ENCODE measurements around the gene STK11.
"Not testable (repeated sequence)": the region's sequence is repeated elsewhere in the genome, so short reads cannot be mapped to it uniquely, and the experiment has no call there.

Gene STK11

DNA sequence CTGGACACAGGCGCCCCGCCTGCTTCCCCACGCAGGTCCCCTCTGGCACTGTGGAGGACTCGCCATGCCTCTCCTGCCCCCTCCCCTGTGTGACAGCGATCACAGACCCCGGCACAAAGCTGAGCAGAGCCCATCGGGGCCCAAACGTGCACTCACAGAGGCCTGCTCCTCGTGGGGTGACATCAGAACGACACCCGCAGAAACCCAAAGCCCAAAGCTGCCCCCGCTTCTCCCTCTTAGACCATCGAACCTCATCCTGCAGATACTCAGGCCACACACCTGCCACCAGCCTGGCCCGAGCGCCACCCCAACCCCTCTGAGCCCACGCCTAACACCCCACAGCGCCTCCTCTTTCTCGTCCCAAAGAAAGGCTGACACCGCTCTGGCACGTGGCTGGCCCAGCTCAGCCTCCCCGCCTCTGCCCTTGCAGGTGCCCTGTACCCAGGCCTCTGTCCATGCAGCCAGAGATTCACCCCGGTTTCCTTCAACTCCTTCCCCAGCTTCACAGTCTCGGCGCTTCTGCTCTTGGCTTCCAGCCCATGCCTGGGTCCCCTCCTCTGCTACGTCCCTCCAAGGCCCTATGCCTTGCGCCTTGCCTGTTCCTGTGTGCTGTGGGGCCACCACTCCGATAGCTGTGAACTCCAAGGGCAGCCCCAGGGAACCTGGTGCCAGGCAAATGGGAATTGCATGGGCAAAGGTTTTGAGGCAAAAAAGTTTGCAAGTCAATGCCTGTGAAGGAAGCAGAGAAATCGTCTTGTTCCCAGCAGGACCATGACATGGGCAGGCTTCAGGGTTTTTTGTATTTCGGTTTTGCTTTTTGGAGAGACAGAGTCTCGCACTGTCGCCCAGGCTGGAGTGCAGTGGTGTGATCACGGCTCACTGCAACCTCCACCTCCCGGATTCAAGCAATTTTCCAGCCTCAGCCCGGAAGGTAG lies 33.1 kb downstream of the STK11 start:
- DNase-seq = no peak

DNA sequence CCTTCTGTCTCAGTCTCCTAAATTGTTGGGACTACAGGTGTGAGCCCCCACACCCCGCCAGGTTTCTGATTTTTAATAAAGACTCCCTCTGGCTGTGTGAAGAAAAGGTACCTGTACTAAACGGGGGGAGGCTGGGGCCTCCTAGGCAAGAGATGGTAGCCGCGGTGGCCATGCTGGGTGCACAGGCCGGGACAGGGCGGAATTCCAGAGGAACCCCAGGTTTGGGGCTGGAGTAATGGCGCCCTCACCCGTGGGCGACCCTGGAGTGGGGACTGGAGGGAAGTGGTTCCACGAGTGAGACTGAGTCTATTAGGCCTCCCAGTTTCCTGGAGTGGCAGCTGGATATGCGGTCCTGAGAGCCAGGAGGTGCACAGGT lies 33.8 kb downstream of the STK11 start:
- DNase-seq = no peak

DNA sequence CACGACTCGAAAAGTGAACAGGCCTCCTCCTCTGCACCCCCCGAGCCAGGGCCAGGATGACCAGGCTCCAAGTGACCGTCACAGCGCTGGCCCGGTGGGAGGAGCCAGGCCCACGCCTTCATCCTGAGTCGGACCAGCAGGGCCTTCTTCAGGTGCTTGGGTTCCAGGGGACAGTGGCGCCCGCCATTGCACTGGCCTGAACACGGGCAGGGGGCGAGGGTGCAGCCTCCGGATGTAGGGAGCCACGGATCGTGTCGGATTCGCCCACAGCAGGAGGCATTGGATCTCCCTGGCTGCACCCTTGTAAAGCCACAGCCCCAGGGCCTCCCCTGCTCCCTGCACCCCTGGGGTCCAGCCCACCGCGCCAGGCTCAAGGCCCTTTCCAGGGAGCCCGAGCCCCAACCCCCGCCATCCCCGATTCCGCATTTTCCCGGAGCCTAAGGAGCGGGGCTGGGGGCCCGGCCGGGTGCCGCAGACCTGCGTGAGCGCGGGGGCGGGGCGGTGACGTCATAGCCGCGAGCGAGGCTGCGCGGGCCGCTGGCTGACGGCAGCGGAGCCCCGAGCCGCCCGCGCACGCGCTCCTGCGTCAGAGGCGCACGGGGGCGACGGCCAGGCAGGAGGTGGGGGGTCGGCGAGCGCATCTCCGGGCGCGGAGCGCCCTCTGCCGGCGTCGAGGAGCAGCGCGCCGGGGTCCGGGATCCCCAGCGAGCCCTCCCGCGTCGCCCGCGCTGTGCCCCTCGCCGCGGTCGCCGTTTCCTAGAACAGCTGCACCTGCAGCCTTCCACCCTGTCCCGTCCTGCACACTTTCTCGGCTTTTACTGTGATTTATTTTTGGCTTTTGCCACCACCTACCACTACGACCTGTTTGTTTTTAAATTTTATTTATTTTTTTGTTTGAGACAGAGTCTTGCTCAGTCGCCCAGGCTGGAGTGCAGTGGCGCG lies 34.5 kb downstream of the STK11 start:
- DNase-seq = peak; percentile 59

DNA sequence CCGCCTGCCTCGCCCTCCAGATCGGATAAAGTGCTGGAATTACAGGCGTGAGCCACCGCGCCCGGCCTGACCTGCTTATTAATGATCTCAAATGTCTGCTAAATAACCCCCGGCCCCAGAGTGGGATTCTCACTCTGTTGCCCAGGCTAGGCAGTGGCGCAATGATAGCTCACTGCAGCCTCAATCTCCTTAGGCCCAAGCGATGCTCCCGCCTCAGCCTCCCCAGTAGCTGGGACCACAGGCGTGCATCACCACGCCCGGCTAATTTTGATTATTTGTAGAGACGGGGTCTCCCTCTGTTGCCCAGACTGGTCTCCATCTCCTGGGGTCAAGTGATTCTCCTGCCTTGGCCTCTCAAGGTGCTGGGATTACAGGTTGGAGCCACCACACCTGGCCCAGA lies 35.3 kb downstream of the STK11 start:
- DNase-seq = no peak

DNA sequence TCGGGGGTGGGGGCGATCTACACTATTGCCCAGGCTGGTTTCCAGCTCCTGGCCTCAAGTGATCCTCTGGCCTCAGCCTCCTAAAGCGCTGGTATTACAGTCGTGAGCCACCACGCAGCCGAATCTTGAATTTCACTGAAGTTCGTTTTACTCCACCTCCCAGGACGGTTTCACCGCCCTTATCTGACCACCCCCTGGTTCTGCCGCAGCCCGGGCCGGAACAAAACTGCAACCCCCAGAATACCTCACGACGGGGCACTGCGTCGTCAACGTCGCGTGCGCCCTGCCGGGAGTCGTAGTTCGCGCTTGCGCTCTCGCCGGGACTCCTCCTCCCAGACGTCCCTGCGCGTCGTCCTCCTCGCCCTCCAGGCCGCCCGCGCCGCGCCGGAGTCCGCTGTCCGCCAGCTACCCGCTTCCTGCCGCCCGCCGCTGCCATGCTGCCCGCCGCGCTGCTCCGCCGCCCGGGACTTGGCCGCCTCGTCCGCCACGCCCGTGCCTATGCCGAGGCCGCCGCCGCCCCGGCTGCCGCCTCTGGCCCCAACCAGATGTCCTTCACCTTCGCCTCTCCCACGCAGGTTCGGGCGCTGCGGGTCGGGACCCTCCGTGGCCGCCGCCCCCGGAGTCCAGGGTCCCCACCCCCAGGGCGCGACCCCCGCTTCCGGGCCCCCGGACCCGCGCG lies 36.0 kb downstream of the STK11 start, which contains the start of gene ATP5F1D:
Gene ATP5F1D (plus strand): TSS at position 335 of the 679 bp plus-strand sequence. CDS start 100 bp downstream, at position 435.
- DNase-seq = peak; percentile 90

DNA sequence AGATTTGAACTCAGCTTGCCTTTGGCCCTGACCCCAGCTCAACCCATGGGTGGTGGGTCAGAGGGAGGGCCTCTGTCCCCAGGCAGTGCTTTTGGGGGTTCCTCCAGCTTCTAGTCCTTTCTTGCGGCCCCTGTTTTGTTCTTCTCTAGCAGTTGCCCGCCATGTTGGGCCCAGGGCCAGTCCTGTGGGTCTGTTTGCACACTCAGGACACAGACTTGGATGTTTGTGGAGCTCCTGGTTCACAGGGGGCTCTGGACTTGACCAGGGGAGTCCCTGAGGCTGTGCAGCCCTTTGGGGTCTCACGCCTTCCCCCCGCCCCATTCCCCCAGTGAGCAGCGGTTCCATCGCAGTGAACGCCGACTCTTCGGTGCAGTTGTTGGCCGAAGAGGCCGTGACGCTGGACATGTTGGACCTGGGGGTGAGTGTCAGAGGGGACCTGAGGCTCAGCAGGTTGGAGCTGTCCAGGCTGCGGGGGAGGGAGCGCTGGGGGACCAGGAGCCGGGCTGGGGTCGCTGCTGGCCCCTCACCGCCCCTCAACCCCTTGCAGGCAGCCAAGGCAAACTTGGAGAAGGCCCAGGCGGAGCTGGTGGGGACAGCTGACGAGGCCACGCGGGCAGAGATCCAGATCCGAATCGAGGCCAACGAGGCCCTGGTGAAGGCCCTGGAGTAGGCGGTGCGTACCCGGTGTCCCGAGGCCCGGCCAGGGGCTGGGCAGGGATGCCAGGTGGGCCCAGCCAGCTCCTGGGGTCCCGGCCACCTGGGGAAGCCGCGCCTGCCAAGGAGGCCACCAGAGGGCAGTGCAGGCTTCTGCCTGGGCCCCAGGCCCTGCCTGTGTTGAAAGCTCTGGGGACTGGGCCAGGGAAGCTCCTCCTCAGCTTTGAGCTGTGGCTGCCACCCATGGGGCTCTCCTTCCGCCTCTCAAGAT lies 38.5 kb downstream of the STK11 start:
- DNase-seq = peak; percentile 29

DNA sequence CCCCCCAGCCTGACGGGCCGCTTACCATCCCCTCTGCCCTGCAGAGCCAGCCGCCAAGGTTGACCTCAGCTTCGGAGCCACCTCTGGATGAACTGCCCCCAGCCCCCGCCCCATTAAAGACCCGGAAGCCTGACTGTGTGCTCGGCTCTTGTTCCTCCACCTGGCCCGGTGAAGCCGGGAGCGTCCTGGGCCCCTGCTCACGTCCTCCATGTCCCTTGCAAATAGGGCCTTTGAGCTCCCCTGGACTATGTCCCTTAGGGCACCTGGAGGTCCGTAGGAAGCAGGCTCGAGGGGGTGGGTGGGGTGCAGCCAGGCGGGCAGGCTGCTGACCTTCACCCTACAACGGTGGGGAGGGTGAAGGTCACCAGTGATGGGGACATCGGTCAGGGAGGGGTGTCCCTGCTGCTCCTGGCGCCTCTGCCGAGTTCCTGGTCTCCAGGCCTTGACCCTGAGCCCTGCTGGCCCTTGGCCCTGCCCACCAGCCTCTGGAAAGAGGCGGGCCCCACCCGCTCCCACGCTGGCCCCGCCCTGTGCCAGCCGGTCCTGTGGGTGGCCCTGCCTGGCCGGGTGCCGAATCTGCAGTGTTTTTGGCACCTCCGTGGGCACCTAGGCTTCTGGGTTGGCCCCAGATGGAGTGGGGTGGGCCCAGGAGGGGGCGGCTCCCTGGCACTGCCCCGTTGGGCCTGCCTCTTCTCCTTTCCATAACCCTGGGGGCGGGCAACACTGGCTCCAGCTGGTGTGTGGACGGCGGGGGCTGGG lies 39.3 kb downstream of the STK11 start:
- no peak for DNase-seq

DNA sequence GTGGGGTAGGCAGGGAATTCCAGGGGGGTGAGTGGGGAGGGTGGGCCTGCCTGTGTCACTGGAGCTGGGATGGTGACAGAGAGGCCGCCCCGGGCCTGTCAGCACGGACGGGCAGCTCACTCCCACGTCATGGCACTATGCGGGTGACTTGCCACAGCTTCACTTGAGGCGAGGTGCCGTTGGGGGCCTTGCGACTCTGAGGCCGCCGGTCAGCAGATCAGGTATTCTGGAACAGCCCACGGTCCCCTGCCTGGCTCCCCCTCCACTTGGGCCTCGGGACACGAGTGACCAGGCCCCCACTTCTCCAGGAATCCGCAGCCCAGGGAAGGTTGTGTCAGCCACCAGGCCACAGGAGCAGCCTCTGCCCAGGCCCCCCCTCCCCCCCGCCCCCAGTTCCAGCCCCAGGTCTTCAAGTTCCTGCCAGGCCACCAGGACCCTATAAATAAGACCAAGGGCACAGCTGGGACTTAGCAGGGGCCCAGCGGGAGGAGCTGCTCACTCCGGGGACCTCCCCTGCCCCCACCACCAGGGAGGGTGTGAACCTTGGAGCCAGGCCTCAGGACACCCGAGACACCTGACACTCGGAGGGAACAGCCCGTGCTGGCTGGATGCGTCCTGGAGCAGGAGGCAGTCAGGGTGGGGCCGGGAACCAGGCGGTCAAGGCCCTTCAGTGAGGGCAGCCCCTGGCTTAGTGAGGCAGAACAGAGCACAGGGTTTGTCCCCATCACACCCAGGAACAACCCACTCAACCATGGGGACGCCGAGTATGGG lies 40.1 kb downstream of the STK11 start:
- no peak for DNase-seq

DNA sequence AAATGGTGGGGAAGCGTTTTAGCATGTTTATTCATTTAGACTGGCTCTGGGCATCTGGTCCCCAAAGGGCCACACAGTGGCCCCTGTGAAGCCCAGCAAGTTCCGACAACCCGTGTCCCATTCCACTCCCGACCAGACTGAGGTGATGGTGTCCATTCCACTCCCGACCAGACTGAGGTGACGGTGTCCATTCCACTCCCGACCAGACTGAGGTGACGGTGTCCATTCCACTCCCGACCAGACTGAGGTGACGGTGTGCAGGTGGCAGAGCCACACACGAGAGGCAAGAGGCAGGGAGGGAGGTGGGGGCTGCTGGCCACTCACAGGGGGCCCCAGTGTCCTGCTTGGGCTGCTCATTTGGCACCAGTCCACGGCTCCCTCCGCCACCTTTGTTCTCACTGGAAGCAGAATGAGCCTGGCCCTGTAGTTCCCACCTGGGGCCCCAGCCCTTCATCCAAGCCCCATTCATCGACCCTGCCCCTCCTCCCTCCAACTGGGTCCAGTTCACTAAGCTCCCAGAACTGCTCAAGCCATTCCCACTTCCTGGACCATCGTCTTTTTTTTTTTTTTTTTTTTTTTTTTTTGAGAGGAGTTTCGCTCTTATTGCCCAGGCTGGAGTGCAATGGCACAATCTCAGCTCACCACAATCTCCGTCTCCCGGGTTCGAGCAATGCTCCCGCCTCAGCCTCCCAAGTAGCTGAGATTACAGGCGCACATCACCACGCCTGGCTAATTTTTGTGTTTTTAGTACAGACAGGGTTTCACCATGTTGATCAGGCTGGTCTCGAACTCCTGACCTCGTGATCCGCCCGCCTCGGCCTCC lies 40.9 kb downstream of the STK11 start:
- not testable (repeated sequence) for DNase-seq

DNA sequence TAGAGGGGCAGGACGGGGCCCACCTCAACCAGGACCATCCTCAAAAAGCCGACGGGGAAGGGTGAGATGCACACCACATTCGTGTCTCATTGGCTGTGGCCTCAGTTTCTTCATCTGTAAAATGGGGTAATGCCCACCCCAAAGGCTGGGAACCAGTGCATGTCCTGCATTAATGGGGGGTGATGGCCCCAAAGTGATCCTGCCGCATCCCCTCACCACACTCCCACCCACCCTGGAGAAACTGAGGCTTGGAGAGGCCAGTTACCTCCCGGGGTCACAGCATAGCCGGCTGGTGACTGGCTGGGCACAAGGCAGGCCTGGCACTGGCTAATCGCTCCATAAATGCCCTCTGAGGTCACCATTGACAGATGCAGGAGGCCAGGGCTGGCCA lies 42.2 kb downstream of the STK11 start:
- no peak for DNase-seq

DNA sequence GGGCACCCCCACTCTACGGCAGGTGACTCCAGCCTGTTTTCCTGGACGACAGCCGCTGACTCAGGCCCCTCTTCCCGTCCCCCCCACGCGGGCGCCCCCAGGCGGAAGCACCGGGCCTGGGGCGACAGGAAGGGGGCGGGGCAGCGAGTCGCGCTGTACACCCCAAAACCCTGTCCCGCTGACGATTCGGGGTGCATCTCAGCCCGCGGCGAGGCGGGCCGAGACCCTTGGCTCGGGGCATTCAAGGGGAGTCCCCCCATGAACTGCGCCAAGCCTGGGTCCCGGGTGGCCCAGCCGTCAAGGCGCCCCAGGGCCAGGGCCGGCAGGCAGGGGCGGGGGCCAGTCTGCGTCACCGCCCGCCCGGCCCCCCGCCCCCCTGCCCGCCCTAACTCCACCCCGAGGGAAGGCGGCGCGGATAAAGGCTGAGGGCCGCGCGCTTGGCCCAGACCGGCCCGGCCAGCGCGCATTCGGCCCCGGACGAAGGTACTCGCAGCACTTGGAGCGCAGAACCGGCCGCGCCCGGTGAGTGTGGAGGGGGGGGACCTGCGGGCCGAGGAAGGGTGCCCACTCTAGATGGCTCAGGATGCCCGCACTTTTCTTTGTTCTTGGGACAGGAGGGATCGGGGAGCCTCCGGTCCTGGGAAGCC lies 42.7 kb downstream of the STK11 start, which contains the start of gene MIDN:
Gene MIDN (plus strand): TSS at position 445 of the 647 bp plus-strand sequence. CDS start 1,714 bp downstream, outside the sequence.
- no peak for DNase-seq

DNA sequence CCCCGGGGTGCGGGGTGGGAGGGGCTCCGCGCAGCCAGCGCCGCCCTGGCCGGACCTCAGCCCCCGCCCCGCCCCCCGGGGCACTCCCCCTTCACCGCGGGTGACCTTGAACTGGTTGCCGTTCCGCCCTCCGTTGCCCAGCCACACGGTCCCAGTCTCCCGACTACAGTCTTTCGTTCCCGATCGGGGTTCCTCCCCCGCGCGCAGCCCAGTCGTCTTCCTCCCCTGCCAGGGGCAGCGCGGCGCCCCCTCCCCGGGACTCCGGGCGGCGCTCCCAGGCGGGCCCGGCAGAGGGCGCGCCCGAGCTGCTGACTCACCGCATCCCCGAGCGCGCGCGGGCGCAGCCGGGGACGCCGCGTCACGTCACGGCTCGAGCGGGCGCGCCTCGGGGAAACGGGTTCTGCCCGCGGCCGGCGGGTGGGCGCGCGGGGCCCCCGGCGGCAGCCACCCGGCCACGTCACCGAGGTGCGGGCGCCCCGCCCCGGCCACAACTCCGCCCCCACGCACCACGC lies 43.3 kb downstream of the STK11 start:
- DNase-seq = peak; percentile 51

DNA sequence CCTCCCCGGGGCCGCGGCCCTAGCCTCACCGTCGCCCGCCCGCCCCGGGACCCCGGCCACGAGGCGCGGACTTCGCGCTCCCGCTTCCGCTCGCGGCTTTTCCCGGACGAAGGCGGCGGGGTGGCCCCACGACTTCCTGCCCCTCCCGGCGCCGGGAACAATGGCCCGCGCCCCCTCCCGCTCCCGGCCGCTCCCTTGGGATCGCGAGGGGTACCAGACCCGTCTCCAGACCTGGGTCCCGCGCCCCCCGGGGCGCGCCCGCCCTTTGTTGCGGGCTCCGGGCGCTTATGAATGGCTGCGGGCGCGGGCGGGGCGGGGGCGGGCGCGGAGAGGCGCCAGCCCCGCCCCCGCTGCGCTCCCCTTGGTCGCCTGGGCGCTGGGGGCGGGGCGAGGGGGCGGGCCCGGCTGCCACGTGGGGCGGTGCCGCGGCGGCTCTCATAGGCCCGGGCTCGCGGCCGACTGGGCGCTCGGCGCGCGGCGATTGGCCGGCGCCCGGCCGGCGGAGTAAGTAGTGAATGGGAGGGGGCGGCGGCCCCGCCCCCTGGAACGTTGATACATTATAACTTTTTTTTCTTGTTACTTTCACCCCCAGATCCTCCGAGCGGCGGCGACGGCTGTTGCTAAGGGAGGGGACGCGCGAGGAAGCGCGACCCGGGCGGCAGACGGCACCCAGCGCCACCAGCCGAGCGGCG lies 43.9 kb downstream of the STK11 start:
- DNase-seq = peak; percentile 81

DNA sequence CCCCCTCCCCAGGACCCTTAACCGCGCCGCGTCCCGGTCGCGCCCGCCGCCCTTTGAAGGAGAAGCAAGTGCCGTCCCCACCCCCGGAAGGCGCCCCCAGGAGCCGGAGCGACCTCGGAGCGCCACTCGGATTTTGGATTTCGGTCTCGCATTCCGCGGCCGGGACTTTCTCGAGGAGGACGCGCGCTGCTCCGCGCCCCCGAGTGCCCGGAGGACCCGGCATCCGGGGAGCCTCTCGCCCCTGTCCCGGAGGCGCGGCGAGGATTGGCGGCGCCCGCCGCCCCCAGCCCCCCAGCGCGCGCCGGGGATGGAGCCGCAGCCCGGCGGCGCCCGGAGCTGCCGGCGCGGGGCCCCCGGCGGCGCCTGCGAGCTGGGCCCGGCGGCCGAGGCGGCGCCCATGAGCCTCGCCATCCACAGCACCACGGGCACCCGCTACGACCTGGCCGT lies 44.4 kb downstream of the STK11 start:
- DNase-seq = no peak

DNA sequence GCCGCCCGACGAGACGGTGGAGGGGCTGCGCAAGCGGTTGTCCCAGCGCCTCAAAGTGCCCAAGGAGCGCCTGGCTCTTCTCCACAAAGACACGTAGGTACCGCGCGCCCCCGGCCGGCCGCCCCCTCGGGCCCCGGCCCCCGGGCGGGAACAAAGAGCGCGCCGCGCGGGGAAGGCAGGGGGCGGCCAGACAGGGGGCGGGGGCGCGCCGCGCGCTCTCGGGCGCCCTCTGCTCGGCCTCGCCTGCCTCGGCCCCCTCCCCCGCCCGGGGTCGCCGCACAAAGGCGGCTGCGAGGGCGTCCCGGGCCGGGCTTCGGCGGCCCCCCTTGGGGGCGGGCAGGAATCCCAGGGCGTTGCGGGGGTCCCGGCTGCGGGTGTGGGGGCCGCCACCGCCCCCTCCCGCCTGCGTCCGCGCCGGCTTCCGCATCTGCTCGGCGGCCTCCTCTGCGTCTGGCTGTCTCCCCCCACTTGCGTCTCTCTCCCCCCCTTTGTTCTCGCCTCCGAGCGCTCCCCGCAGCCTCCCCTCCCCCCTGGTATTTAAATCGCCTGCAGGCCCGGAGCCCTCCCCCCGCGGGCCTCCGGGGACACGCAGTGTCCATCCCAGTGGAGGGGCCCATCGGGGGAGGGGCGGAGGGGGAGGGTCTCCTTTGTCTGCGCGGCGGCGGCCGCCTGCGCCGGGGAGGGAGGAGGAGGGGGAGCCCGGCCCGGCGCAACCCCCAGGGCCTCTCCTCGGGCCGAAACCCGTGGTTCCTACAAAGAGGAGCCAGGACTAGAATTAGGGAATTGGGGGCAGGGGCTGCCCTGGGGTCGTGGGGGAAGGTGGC lies 45.1 kb downstream of the STK11 start:
- DNase-seq = no peak

DNA sequence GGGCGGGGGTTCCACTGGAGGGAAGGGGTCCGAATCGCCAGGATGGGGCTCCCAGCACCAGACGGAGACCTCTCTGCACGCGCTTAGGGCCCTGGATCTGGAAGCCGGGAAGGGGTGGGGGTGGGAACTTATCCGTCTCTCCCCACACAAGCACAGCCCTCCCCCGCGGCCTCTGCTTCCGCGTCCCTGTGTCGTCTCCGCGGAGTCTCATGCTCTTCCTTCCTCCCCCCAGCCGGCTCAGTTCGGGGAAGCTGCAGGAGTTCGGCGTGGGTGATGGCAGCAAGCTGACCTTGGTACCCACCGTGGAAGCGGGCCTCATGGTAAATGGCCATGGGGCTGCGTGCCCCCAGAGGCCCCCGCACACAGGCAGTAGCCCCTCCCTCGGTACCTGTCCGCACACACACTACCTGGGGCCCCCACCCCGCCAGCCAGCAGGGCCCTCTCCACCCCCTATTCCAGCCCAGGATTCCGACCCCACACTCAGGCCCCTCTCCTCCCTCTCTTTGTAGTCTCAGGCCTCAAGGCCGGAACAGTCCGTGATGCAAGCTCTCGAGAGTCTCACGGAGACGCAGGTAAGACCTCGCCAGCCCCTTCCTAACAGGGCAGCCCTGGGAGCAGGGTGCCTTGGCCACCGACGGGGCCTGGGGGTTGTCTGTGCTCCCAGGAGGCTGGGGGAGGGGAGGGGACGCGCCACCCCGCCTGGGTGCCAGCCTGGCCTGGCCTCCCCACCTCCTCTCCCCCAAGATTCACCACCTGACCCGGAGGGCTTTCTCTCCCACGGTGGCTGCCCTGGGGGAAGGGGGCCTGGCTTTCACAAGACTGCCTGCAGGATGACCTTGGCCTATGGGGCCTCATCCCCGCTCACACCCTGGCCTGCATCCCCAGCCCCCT lies 46.0 kb downstream of the STK11 start:
- DNase-seq = peak; percentile 52
